A549 (cell line): Measurements from ENCODE around the gene CC2D1A.

ENCODE experiments used
- CHD4 ChIP-seq: fragments of 200-600 bp; sonication (generic); IDR thresholded peaks from 2 replicates; pipeline ENCODE4 v1.6.1; 2016; ENCODE audit warnings: antibody characterized with exemption, mild to moderate bottlenecking, borderline replicate concordance
- CTCF ChIP-seq: fragments of >200 bp; sonication (Bioruptor Twin); formaldehyde crosslinking; IDR thresholded peaks from 3 replicates; pipeline ENCODE4 v1.5.1; 2016
- ELK1 ChIP-seq: fragments of 150-350 bp; IDR thresholded peaks from 2 replicates; pipeline ENCODE4 v1.6.1; 2014; ENCODE audit warnings: low read depth, mild to moderate bottlenecking, low read length
- EP300 ChIP-seq, 2 experiments: fragments of >200 bp; sonication (Bioruptor Twin); formaldehyde crosslinking; IDR thresholded peaks; 2 replicates in 1 of 2; 3 replicates in 1 of 2; pipeline ENCODE4 v1.6.1; 2016 to 2017
- KDM5A ChIP-seq: fragments of 200-600 bp; sonication (generic); IDR thresholded peaks from 2 replicates; pipeline ENCODE4 v1.6.1; 2016; ENCODE audit warnings: antibody characterized with exemption, mild to moderate bottlenecking
- POLR2A ChIP-seq: IDR thresholded peaks from 2 replicates; pipeline ENCODE4 v1.6.1; 2012; ENCODE audit warnings: mild to moderate bottlenecking, low read length
- REST ChIP-seq: fragments of 200-600 bp; sonication (generic); IDR thresholded peaks from 2 replicates; pipeline ENCODE4 v1.6.1; 2016; ENCODE audit warnings: antibody characterized with exemption, mild to moderate bottlenecking, moderate library complexity
- SMC3 ChIP-seq: fragments of >200 bp; sonication (Bioruptor Twin); formaldehyde crosslinking; IDR thresholded peaks from 3 replicates; pipeline ENCODE4 v1.6.1; 2018; ENCODE audit warnings: inconsistent platforms

- no peak for TF ChIP-seq KDM5A
- TF ChIP-seq REST = no peak
- TF ChIP-seq CTCF = no peak
- no peak for TF ChIP-seq POLR2A
- no peak for TF ChIP-seq CHD4
- no peak for TF ChIP-seq EP300 (IDR thresholded peaks at IDR 0.05)
- TF ChIP-seq ELK1 = no peak
- no peak for TF ChIP-seq SMC3
These were observed 63.0 kb downstream of the CC2D1A start for GRCh38 chr19:13968999-13969398.
